Measurements from ENCODE around the gene CIAO3. TPM values are rescaled to one million over a fixed set of nuclear protein-coding genes. Genes with fewer than 3 reads are reported as not detected.

CIAO3 gene
- total RNA-seq, 1 experiment from 2014 or later = 32.8 TPM

DNA sequence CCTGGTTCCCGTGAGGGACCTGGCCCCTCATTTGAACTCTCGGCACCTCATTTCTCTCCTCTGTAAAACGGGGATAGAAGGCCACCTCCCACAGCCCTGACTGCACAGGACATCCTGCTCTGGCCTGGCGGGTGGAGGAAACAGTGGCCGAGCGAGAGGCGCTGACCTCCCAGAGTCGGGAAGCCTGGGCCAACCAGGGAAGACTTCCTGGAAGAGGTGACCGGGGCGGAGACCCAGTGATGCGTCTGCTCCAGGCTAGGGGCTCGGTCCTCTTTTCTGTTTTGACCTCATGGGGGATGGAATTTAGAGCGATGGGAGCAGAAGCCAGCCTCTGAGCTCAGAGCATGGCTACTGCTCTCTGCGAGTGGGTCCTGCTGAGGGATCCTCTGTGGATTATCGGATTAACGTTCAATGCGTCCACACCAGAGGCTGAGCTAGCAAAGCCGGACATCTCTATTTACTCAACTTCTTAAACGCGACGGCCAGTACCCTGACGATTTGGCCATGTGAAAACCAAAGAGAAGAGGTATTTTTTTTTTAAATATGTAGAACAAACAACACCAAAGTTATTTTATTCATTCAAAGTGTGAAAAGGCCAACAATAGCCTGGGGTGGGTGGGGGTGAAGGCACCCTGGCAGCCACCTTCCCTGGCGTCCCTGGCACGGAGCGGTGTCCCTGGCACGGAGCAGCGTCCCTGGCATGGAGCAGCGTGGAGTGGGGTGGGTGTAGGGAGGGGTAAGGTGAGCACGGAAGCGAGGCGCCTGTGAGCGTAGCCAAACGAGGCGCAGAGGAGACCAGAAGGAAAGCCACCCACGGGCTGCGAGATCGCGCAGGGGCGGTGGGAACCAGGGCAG lies 10.6 kb upstream of the CIAO3 start:
- H3K4me3 ChIP-seq (replicated peaks in 1 of 2; ENCODE audit: low read depth in 1 of 2, low read length in 2 of 2) = no peak overlapping the region
- H3K27ac ChIP-seq (ENCODE audit: low read depth, low read length) = no peak overlapping the region
- no peaks in the 10 kb centered on the region for H3K27me3 ChIP-seq (ENCODE audit: insufficient read depth, low read length)
- H3K79me2 ChIP-seq (ENCODE audit: insufficient read depth, low read length) = no peaks in the 10 kb centered on the region
- TF ChIP-seq TCF7L2 (IDR thresholded peaks at IDR 0.05; ENCODE audit: borderline replicate concordance, extremely low read depth, insufficient read depth, insufficient read length) (no peak), JUND (IDR thresholded peaks at IDR 0.05) (no peak)
- intact Hi-C loops (cut with micrococcal nuclease) = no loop called here
- POLR2A ChIA-PET = no interaction called here
- no peak for ATAC-seq
- H2AFZ ChIP-seq (ENCODE audit: low read depth, low read length, poor library complexity, severe bottlenecking) = no peak overlapping the region
- RAD21 ChIA-PET (ENCODE audit: low non-redundant PET in 1 of 2, low total read pairs in 2 of 2, uncharacterized antibody in 2 of 2, unreplicated experiment in 2 of 2) = no interaction called here
- H3K36me3 ChIP-seq (ENCODE audit: control insufficient read depth in 1 of 2, insufficient read depth in 2 of 2, low read length in 2 of 2) = no peaks in the 10 kb centered on the region
- H3K9me3 ChIP-seq (ENCODE audit: control insufficient read depth in 1 of 2, insufficient read depth in 1 of 2, low read depth in 1 of 2, low read length in 2 of 2) = peaks cover 0 to 2% of the 10 kb centered on the region in 2 experiments; a peak in 1 of 4 replicates
- H4K20me1 ChIP-seq (ENCODE audit: insufficient read depth) = no peaks in the 10 kb centered on the region
- H3K9me2 ChIP-seq (ENCODE audit: insufficient read depth) = no peaks in the 10 kb centered on the region
- peaks cover 5 to 14% of the 10 kb centered on the region in 2 experiments for H3K4me1 ChIP-seq (ENCODE audit: control insufficient read depth in 1 of 2, insufficient read depth in 2 of 2, low read length in 2 of 2)
- no peak overlapping the region for H3K4me2 ChIP-seq (ENCODE audit: low read length)
- DNase-seq (ENCODE audit: low read depth, low spot score) = no peak
- BruUV-seq (replicated peaks) = no TSS peak
- CTCF ChIA-PET = interaction anchor here (1.3 kb wide), 1 partner anchor 10 kb away, joined by 7 read pairs; the partner anchor contains the start of gene CIAO3
- H3K9ac ChIP-seq (ENCODE audit: low read length) = no peak overlapping the region

GRCh38 chr16:750485-750884 lies 9.7 kb upstream of the CIAO3 start:
- CTCF ChIA-PET = interaction anchor here (1.3 to 1.5 kb wide), 2 partner anchors 10 to 30 kb away, joined by 7 to 8 read pairs; partner anchors contain the start of gene CIAO3
- POLR2A ChIA-PET = interaction anchor here (1.1 kb wide), 1 partner anchor 10 kb away, joined by 6 read pairs; the partner anchor contains the start of gene MSLN
- DNase-seq (ENCODE audit: low read depth, low spot score) = no peak

More at GRCh38 chr16:750485-750884, 9.7 kb upstream of the CIAO3 start:
- Histone ChIP-seq H3K4me3 (replicated peaks in 1 of 2; ENCODE audit: low read depth in 1 of 2, low read length in 2 of 2) (no peak overlapping the region), H3K4me1 (ENCODE audit: control insufficient read depth in 1 of 2, insufficient read depth in 2 of 2, low read length in 2 of 2) (peaks cover 5 to 20% of the 10 kb centered on the region in 2 experiments), H3K9me3 (ENCODE audit: control insufficient read depth in 1 of 2, insufficient read depth in 1 of 2, low read depth in 1 of 2, low read length in 2 of 2) (no peaks in the 10 kb centered on the region), H3K79me2 (ENCODE audit: insufficient read depth, low read length) (no peaks in the 10 kb centered on the region), H2AFZ (ENCODE audit: low read depth, low read length, poor library complexity, severe bottlenecking) (no peak overlapping the region), H4K20me1 (ENCODE audit: insufficient read depth) (no peaks in the 10 kb centered on the region), H3K9me2 (ENCODE audit: insufficient read depth) (no peaks in the 10 kb centered on the region), H3K9ac (ENCODE audit: low read length) (no peak overlapping the region), H3K36me3 (ENCODE audit: control insufficient read depth in 1 of 2, insufficient read depth in 2 of 2, low read length in 2 of 2) (no peaks in the 10 kb centered on the region), H3K4me2 (ENCODE audit: low read length) (no peak overlapping the region), H3K27me3 (ENCODE audit: insufficient read depth, low read length) (no peaks in the 10 kb centered on the region), H3K27ac (ENCODE audit: low read depth, low read length) (no peak overlapping the region)
- no TSS peak for BruUV-seq (replicated peaks)
- RAD21 ChIA-PET (ENCODE audit: low non-redundant PET in 1 of 2, low total read pairs in 2 of 2, uncharacterized antibody in 2 of 2, unreplicated experiment in 2 of 2) = no interaction called here
- intact Hi-C loops (cut with micrococcal nuclease) = no loop called here
- TF ChIP-seq, protein P1, sequence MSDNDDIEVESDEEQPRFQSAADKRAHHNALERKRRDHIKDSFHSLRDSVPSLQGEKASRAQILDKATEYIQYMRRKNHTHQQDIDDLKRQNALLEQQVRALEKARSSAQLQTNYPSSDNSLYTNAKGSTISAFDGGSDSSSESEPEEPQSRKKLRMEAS (IDR thresholded peaks at IDR 0.05) = no peak
- TF ChIP-seq, protein P2, sequence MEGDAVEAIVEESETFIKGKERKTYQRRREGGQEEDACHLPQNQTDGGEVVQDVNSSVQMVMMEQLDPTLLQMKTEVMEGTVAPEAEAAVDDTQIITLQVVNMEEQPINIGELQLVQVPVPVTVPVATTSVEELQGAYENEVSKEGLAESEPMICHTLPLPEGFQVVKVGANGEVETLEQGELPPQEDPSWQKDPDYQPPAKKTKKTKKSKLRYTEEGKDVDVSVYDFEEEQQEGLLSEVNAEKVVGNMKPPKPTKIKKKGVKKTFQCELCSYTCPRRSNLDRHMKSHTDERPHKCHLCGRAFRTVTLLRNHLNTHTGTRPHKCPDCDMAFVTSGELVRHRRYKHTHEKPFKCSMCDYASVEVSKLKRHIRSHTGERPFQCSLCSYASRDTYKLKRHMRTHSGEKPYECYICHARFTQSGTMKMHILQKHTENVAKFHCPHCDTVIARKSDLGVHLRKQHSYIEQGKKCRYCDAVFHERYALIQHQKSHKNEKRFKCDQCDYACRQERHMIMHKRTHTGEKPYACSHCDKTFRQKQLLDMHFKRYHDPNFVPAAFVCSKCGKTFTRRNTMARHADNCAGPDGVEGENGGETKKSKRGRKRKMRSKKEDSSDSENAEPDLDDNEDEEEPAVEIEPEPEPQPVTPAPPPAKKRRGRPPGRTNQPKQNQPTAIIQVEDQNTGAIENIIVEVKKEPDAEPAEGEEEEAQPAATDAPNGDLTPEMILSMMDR (IDR thresholded peaks at IDR 0.05 in 2 of 3, conservative IDR thresholded peaks at IDR 0.05 in 1 of 3; ENCODE audit: borderline replicate concordance in 1 of 3, insufficient read depth in 1 of 3, low read depth in 2 of 3, low read length in 2 of 3) = no peak
- no peak for TF ChIP-seq ZNF274 (IDR thresholded peaks at IDR 0.05; ENCODE audit: low read depth, low read length)
- no peak for TF ChIP-seq TCF7L2 (IDR thresholded peaks at IDR 0.05; ENCODE audit: borderline replicate concordance, extremely low read depth, insufficient read depth, insufficient read length)
- no peak for TF ChIP-seq ZFX (IDR thresholded peaks at IDR 0.05)
- TF ChIP-seq ATF3 (IDR thresholded peaks at IDR 0.05) = no peak
- TF ChIP-seq POLR2AphosphoS5 (IDR thresholded peaks at IDR 0.05; ENCODE audit: low read depth, low read length) = no peak
- no peak for TF ChIP-seq SIN3A (IDR thresholded peaks at IDR 0.05; ENCODE audit: low read depth)
- no peak for TF ChIP-seq YY1 (IDR thresholded peaks at IDR 0.05; ENCODE audit: extremely low read depth, insufficient replicate concordance, low read depth, low read length)
- no peak for TF ChIP-seq CBX3 (IDR thresholded peaks at IDR 0.05; ENCODE audit: low read depth)
- no peak for TF ChIP-seq RAD21 (IDR thresholded peaks at IDR 0.05; ENCODE audit: low read depth)
- ATAC-seq = no peak
